HepG2 (cell line): ENCODE measurements around the gene MFSD11. TPM values are rescaled to one million over a fixed set of nuclear protein-coding genes. Genes with fewer than 3 reads are reported as not detected.
A peak's percentile ranks its signal among the peaks of the same experiment; 100 is the strongest.
"Not testable (repeated sequence)": the region's sequence is repeated elsewhere in the genome, so short reads cannot be mapped to it uniquely, and the experiment has no call there.

ENCODE experiments used
- ATAC-seq: fragments of 200-7000 bp; cut with Tn5 transposase; 3 replicates; pipeline ENCODE4 v1.9.1; 2020; ENCODE audit warnings: mild to moderate bottlenecking, moderate library complexity
- BruUV-seq: library from RNA; stranded (reverse); fragments of 400-500 nt; replicated peaks from 2 replicates; lab custom pipeline; 2021; lab: Mats Ljungman, UMichigan
- CTCF ChIA-PET: fragments of 300-600 bp; formaldehyde crosslinking; extraction: SDS; loops from one replicate; lab custom pipeline; 2021; ENCODE audit warnings: low total read pairs, inconsistent platforms, low intra/inter-chr PET ratio; lab: Yijun Ruan, JAX
- POLR2A ChIA-PET: fragments of 350-600 bp; sonication (Branson Sonifier 250); formaldehyde crosslinking; loops from one replicate; lab custom pipeline; 2020; ENCODE audit warnings: antibody characterized with exemption, inconsistent platforms; lab: Yijun Ruan, JAX
- DNase-seq: peaks from one replicate; pipeline ENCODE4 v3.0.0-alpha.2; 2015; ENCODE audit warnings: low spot score
- FAIRE-seq: peaks from 3 replicates; lab custom pipeline; 2011; peaks lifted over from hg19 to GRCh38; lab: Jason Lieb, UNC
- H2AFZ ChIP-seq: one replicate; pipeline ENCODE4 v1.6.1; 2011; ENCODE audit warnings: low read length, inconsistent platforms
- H3K27ac ChIP-seq: fragments of 300-600 bp; 3 replicates; pipeline ENCODE4 v1.8.0; 2011; ENCODE audit warnings: mixed run types, mild to moderate bottlenecking, mixed read lengths, low read length, inconsistent platforms; ENCODE audit not compliant: insufficient read depth; ENCODE audit errors: extremely low read length
- H3K27me3 ChIP-seq, 2 experiments: fragments of 200-600 bp in 1 of 2; 2 replicates in 1 of 2; 3 replicates in 1 of 2; pipeline versions ENCODE4 v1.6.0 to v1.8.0; 2011; ENCODE audit warnings: low read length in 2 of 2, mild to moderate bottlenecking in 2 of 2, moderate library complexity in 2 of 2, inconsistent platforms in 1 of 2; ENCODE audit not compliant: insufficient read depth in 2 of 2, control insufficient read depth in 1 of 2
- H3K36me3 ChIP-seq, 2 experiments: fragments of 200-600 bp in 1 of 2; replicated peaks in 1 of 2; 2 replicates in 1 of 2; 3 replicates in 1 of 2; pipeline versions ENCODE4 v1.5.1 to v1.8.0; 2011; ENCODE audit warnings: low read length in 2 of 2, inconsistent platforms in 1 of 2; ENCODE audit not compliant: insufficient read depth in 2 of 2, control insufficient read depth in 1 of 2
- H3K4me1 ChIP-seq: 2 replicates; pipeline ENCODE4 v1.5.1; 2012; ENCODE audit warnings: low read length, inconsistent platforms; ENCODE audit not compliant: insufficient read depth
- H3K4me2 ChIP-seq: 2 replicates; pipeline ENCODE4 v1.6.0; 2011; ENCODE audit warnings: low read depth, low read length, inconsistent platforms
- H3K4me3 ChIP-seq, 3 experiments: fragments of 200-600 bp in 1 of 3; sonication (generic), shearing (Covaris generic) in 1 of 3; replicated peaks in 1 of 3; 2 replicates each; pipeline ENCODE4 v1.5.1; 2011 to 2016; ENCODE audit warnings: low read length in 3 of 3, inconsistent platforms in 2 of 3, low read depth in 2 of 3, mild to moderate bottlenecking in 2 of 3, control low read depth in 1 of 3, mixed read lengths in 1 of 3; ENCODE audit not compliant: insufficient read depth in 1 of 3
- H3K79me2 ChIP-seq: one replicate; pipeline ENCODE4 v1.6.1; 2011; ENCODE audit warnings: low read length, inconsistent platforms; ENCODE audit not compliant: insufficient read depth
- H3K9ac ChIP-seq: 2 replicates; pipeline ENCODE4 v1.6.0; 2011; ENCODE audit warnings: mild to moderate bottlenecking, low read depth, low read length, inconsistent platforms; ENCODE audit not compliant: insufficient read depth
- H3K9me3 ChIP-seq: 2 replicates; pipeline ENCODE4 v1.5.1; 2012; ENCODE audit warnings: mild to moderate bottlenecking, low read length
- H4K20me1 ChIP-seq: 2 replicates; pipeline ENCODE4 v1.6.0; 2011; ENCODE audit warnings: inconsistent platforms, mild to moderate bottlenecking, low read length, moderate library complexity; ENCODE audit not compliant: insufficient read depth
- FOSL2 ChIP-seq: sonication (generic); formaldehyde crosslinking; IDR thresholded peaks from 2 replicates; pipeline ENCODE4 v1.4.0; 2020; ENCODE audit warnings: missing genetic modification reagents
- KDM4B ChIP-seq: sonication (generic); formaldehyde crosslinking; IDR thresholded peaks from 2 replicates; pipeline ENCODE4 v1.4.0; 2020; ENCODE audit warnings: missing genetic modification reagents
- MTF2 ChIP-seq: sonication (generic); formaldehyde crosslinking; IDR thresholded peaks from 2 replicates; pipeline ENCODE4 v1.5.0; 2020; ENCODE audit warnings: missing genetic modification reagents, borderline replicate concordance
- NFE2L1 ChIP-seq: sonication (generic); formaldehyde crosslinking; IDR thresholded peaks from 2 replicates; pipeline ENCODE4 v1.4.0; 2020; ENCODE audit warnings: missing genetic modification reagents, mild to moderate bottlenecking, borderline replicate concordance
- PBX3 ChIP-seq: sonication (generic); formaldehyde crosslinking; IDR thresholded peaks from 2 replicates; pipeline ENCODE4 v1.8.1; 2023; ENCODE audit warnings: missing genetic modification reagents, inconsistent platforms, borderline replicate concordance
- SAP130 ChIP-seq: IDR thresholded peaks from 2 replicates; pipeline ENCODE4 v1.6.1; 2016; ENCODE audit warnings: low read depth
- TEAD3 ChIP-seq: optimal IDR thresholded peaks from 2 replicates; pipeline ENCODE3; 2016; ENCODE audit warnings: borderline replicate concordance
- ZBTB7B ChIP-seq: sonication (generic); formaldehyde crosslinking; IDR thresholded peaks from 2 replicates; pipeline ENCODE4 v1.4.0; 2020; ENCODE audit warnings: missing genetic modification reagents
- ZNF3 ChIP-seq: IDR thresholded peaks from 2 replicates; pipeline ENCODE4 v1.7.0; 2017; ENCODE audit warnings: inconsistent platforms
- ZNF646 ChIP-seq: sonication (generic); formaldehyde crosslinking; IDR thresholded peaks from 2 replicates; pipeline ENCODE4 v1.9.0; 2021; ENCODE audit warnings: mild to moderate bottlenecking, missing genetic modification reagents
- ZNF740 ChIP-seq: sonication (generic); formaldehyde crosslinking; IDR thresholded peaks from 2 replicates; pipeline ENCODE4 v1.4.0; 2020; ENCODE audit warnings: missing genetic modification reagents
- WGBS: methylation state at CpG from one replicate; pipeline ENCODE4 v1.1.6; 2017; ENCODE audit warnings: low lambda C conversion rate; 5-methylcytosine and 5-hydroxymethylcytosine counted together
- in situ Hi-C: cut with HindIII; loops from 2 replicates; pipeline ENCODE4 v1.10.0; 2017; ENCODE audit warnings: low pct_unique_long_range_greater_than_20kb; ENCODE audit not compliant: extremely low pct_ligation_motif_present
- intact Hi-C: fragments of 100-400 bp; cut with micrococcal nuclease; formaldehyde crosslinking; loops from one replicate; pipeline ENCODE4 v1.10.0; 2022; ENCODE audit not compliant: unreplicated experiment
- polyA plus RNA-seq, 8 experiments: library from polyadenylated mRNA; depleted of rRNA in 3 of 8; stranded (reverse) in 7 of 8; unstranded in 1 of 8; fragments of >200 nt; fragmentation: Illumina TruSeq in 4 of 8; extraction: Trizol in 4 of 8; gene quantifications; 2 replicates each; pipeline versions ENCODE4 v1.2.1 to v1.2.3, GENCODE V29; 2011 to 2016; ENCODE audit warnings: low read depth in 4 of 8, missing spikeins in 1 of 8, mixed read lengths in 1 of 8; ENCODE audit not compliant: insufficient read depth in 1 of 8
- total RNA-seq, 5 experiments: library from RNA; depleted of rRNA; stranded (reverse); fragments of >200 nt; fragmentation: Illumina TruSeq; extraction: Trizol; gene quantifications; 2 replicates each; pipeline ENCODE4 v1.2.3, GENCODE V29; 2016; ENCODE audit warnings: low read depth in 1 of 5

Gene MFSD11
- total and polyA plus RNA-seq, 2 of the 13 experiments (the other 11 are each of a cell fraction or from before 2014, with no cell fraction given): 26.1 to 36.3 TPM

GRCh38 chr17:76787866-76788265, 49.9 kb downstream of the MFSD11 start:
- BruUV-seq, POLR2A ChIA-PET, H3K9ac ChIP-seq, H3K4me2 ChIP-seq, CTCF ChIA-PET, H2AFZ ChIP-seq, H3K9me3 ChIP-seq, H3K4me3 ChIP-seq, FAIRE-seq, H3K27ac ChIP-seq, intact Hi-C loops, in situ Hi-C loops, H3K79me2 ChIP-seq, H4K20me1 ChIP-seq, H3K27me3 ChIP-seq, H3K36me3 ChIP-seq: not testable (repeated sequence)
- DNase-seq (peak; percentile 28), ATAC-seq (peak; percentile 56; the same call in 2 of the 3 replicates)
- peaks cover 32% of the 10 kb centered on the region for H3K4me1 ChIP-seq
- WGBS: 85% methylated on average over 2 of the region's 2 CpGs
- peak; percentile 71 for TF ChIP-seq TEAD3
- peak; percentile 10; the same call in 1 of the 2 replicates for TF ChIP-seq FOSL2
- peak; percentile 26; the same call in 1 of the 2 replicates for TF ChIP-seq SAP130 (CRISPR knock-in tag)

DNA sequence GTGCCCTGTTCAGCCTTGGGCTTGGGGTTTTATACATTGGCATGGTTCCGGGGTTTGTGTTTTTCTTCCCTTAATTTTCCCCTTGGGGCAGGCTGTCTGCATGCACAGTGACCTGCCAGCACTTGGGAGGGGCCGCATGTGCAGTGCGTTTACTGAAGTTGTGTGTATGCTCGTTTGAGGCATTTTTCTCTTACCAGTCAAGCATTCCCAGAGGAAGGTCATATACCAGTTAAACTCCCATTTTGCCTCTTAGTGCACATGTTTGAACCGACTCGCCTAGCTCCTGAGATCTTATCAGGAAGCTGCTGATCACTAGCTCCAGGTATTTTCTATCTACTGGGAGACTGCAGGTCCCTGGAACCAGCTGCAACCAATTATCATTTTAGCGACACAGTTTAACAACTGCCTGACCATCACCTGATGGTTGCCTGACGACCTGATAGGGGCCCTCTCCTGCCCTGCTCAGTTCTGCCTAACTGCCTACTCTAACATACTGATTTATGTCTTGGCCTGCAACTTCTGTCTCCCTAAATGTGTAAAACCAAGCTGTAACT, 51.4 kb downstream of the MFSD11 start:
- ATAC-seq (no peak), DNase-seq (no peak), FAIRE-seq (no peak)
- Histone ChIP-seq H4K20me1 (no peaks in the 10 kb centered on the region), H3K4me2 (no peak overlapping the region), H3K27me3 (no peaks in the 10 kb centered on the region; a peak in 1 of 5 replicates), H3K4me1 (peaks cover 32% of the 10 kb centered on the region), H3K79me2 (no peaks in the 10 kb centered on the region), H3K4me3 (no peak overlapping the region), H2AFZ (no peak overlapping the region), H3K27ac (no peak overlapping the region), H3K9ac (no peak overlapping the region), H3K36me3 (peaks cover 0 to 3% of the 10 kb centered on the region in 2 experiments; a peak in 3 of 5 replicates), H3K9me3 (no peaks in the 10 kb centered on the region)
- ChIA-PET CTCF (no interaction called here), POLR2A (no interaction called here)
- in situ Hi-C loops: no loop called here
- TF ChIP-seq PBX3 (CRISPR knock-in tag): no peak
- no peak for TF ChIP-seq ZBTB7B
- no peak for TF ChIP-seq MTF2
- TF ChIP-seq ZNF3: no peak
- TF ChIP-seq ZNF740 (CRISPR knock-in tag): no peak
- TF ChIP-seq KDM4B (CRISPR knock-in tag): no peak
- no peak for TF ChIP-seq NFE2L1 (CRISPR knock-in tag)
- no peak for TF ChIP-seq ZNF646 (CRISPR knock-in tag)
- WGBS: 83% methylated on average over 8 of the region's 8 CpGs
- intact Hi-C loops: no loop called here
- no TSS peak for BruUV-seq
